ENCODE results near the gene GPR35.

DNA sequence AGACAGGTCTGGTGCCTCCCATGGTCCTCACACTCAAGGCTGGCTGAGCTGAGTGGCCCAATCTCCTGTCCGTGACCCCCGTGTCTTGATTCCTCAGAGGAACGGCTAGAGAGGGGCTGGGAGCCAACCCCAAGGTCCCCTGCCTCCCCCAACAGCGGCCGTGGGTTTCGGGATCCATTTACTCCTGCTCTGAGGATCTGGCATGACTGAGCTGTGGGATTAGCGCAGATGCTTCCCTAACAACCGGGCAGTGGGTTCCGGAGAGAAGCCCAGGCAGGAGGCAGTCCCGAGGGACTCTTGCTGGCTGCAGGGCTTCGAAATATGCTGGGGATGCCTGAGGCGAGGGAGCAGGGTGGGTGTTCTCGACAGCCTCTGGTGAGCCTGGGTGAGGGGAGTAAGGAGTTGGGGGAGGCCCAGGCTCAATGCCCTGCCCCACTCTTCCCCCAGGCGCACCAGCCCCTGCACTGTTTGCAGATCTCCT is 18.9 kb downstream of the GPR35 start:
- TF ChIP-seq, protein P1, sequence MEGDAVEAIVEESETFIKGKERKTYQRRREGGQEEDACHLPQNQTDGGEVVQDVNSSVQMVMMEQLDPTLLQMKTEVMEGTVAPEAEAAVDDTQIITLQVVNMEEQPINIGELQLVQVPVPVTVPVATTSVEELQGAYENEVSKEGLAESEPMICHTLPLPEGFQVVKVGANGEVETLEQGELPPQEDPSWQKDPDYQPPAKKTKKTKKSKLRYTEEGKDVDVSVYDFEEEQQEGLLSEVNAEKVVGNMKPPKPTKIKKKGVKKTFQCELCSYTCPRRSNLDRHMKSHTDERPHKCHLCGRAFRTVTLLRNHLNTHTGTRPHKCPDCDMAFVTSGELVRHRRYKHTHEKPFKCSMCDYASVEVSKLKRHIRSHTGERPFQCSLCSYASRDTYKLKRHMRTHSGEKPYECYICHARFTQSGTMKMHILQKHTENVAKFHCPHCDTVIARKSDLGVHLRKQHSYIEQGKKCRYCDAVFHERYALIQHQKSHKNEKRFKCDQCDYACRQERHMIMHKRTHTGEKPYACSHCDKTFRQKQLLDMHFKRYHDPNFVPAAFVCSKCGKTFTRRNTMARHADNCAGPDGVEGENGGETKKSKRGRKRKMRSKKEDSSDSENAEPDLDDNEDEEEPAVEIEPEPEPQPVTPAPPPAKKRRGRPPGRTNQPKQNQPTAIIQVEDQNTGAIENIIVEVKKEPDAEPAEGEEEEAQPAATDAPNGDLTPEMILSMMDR (conservative IDR thresholded peaks at IDR 0.05; ENCODE audit: low read depth, low read length) = no peak
- no peak for TF ChIP-seq EZH2 (IDR thresholded peaks at IDR 0.05; ENCODE audit: low read length, unreplicated experiment)
- no peak for TF ChIP-seq EZH2phosphoT487 (IDR thresholded peaks at IDR 0.05; ENCODE audit: borderline replicate concordance, low read length)

All from PC-3 (cell line).